Left renal cortex interstitium (tissue), 4 donors: ENCODE data around the gene DOCK2. TPM values are rescaled to one million over a fixed set of nuclear protein-coding genes. Genes with fewer than 3 reads are reported as not detected.
"Not testable (repeated sequence)": the region's sequence is repeated elsewhere in the genome, so short reads cannot be mapped to it uniquely, and the experiment has no call there.

Experiments used
- DNase-seq, 4 donors: peaks; one replicate each; pipeline ENCODE4 v3.0.0-alpha.2; 2013; ENCODE audit warnings: low read depth in 4 of 4, low spot score in 2 of 4, missing footprints in 1 of 4
- polyA plus RNA-seq, 4 donors: library from polyadenylated mRNA; unstranded; fragments of 120-200 nt; gene quantifications; one replicate each; pipeline ENCODE4 v1.2.1, GENCODE V29; 2013; ENCODE audit not compliant: insufficient read length in 4 of 4

DOCK2 gene
- polyA plus RNA-seq, 4 donors, result 2.1 to 3.4 (median 3.0) TPM

- DNase-seq, result no peak
These were observed 109.1 kb downstream of the DOCK2 start for GRCh38 chr5:169746147-169746694.

- DNase-seq, result no peak
These were observed 111.1 kb downstream of the DOCK2 start for GRCh38 chr5:169748174-169748573.

- no peak for DNase-seq
These were observed 112.2 kb downstream of the DOCK2 start for GRCh38 chr5:169749295-169749694.

GRCh38 chr5:169751490-169751889, 114.4 kb downstream of the DOCK2 start:
- no peak for DNase-seq

GRCh38 chr5:169752566-169752965, 115.5 kb downstream of the DOCK2 start:
- DNase-seq, result not testable (repeated sequence)

GRCh38 chr5:169753795-169754194, 116.7 kb downstream of the DOCK2 start:
- no peak for DNase-seq

GRCh38 chr5:169754737-169755136, 117.7 kb downstream of the DOCK2 start:
- DNase-seq, result no peak

GRCh38 chr5:169756071-169756765, 119.1 kb downstream of the DOCK2 start:
- DNase-seq, result no peak

- DNase-seq, result no peak
These were observed 119.9 kb downstream of the DOCK2 start for GRCh38 chr5:169757016-169757415.

- no peak for DNase-seq
These were observed 121.8 kb downstream of the DOCK2 start for GRCh38 chr5:169758886-169759285.

GRCh38 chr5:169760229-169760628, 123.2 kb downstream of the DOCK2 start:
- DNase-seq, result no peak

- no peak for DNase-seq
These were observed 125.4 kb downstream of the DOCK2 start for GRCh38 chr5:169762338-169763095.

- no peak for DNase-seq
These were observed 126.4 kb downstream of the DOCK2 start for GRCh38 chr5:169763376-169764017.

- no peak for DNase-seq
These were observed 126.9 kb downstream of the DOCK2 start for GRCh38 chr5:169764018-169764378.

GRCh38 chr5:169765176-169765996, 128.3 kb downstream of the DOCK2 start:
- no peak for DNase-seq

GRCh38 chr5:169766943-169767342, 129.9 kb downstream of the DOCK2 start:
- DNase-seq, result not testable (repeated sequence)

GRCh38 chr5:169767938-169768337, 130.9 kb downstream of the DOCK2 start:
- DNase-seq, result no peak

GRCh38 chr5:169768416-169768815, 131.3 kb downstream of the DOCK2 start:
- no peak for DNase-seq

GRCh38 chr5:169770109-169770508, 133.0 kb downstream of the DOCK2 start:
- no peak for DNase-seq

- DNase-seq, result no peak
These were observed 135.2 kb downstream of the DOCK2 start for GRCh38 chr5:169772256-169772655.

- DNase-seq, result no peak
These were observed 135.6 kb downstream of the DOCK2 start for GRCh38 chr5:169772688-169773087.
